ENCODE data around the gene PHLDA2. TPM values are rescaled to one million over a fixed set of nuclear protein-coding genes. Genes with fewer than 3 reads are reported as not detected.

The PHLDA2 gene
- total RNA-seq, 5 donors from 2014 or later (not counting 1 experiment from before 2014, with no cell fraction given), result 0.65 to 1.3 (median 0.79) TPM

GRCh38 chr11:2890466-2891294, 38.5 kb downstream of the PHLDA2 start:
- no peaks in the 10 kb centered on the region for H3K36me3 ChIP-seq (ENCODE audit: control insufficient read depth in 2 of 2, extremely low read depth in 1 of 2, insufficient read depth in 1 of 2, low read length in 1 of 2)
- H3K4me3 ChIP-seq (ENCODE audit: control insufficient read depth in 1 of 2, extremely low read depth in 1 of 2, low read length in 1 of 2), result no peak overlapping the region
- no peaks in the 10 kb centered on the region for H3K9me3 ChIP-seq
- peaks cover 28 to 45% (median 35%) of the 10 kb centered on the region in 3 donors for H3K4me1 Mint-ChIP-seq
- 92% methylated on average over 24 of the region's 28 CpGs for WGBS (ENCODE audit: insufficient coverage)
- peak overlapping the region; percentile 65 for H3K27ac ChIP-seq (ENCODE audit: low read length)
- ATAC-seq (replicated peaks in 1 of 4), result no peak
- H3K27me3 Mint-ChIP-seq, result no peaks in the 10 kb centered on the region
- H3K27ac Mint-ChIP-seq, result peak overlapping the region in 1 of 2 donors; percentile 89
- H3K4me1 ChIP-seq (ENCODE audit: control insufficient read depth in 1 of 2, extremely low read depth in 1 of 2, insufficient read depth in 2 of 2, low read length in 2 of 2), result peaks cover 13 to 59% of the 10 kb centered on the region in 2 experiments
- ChIA-PET POLR2A (no interaction called here), CTCF (interaction anchor here (1.3 to 2.9 kb wide), 3 partner anchors 12 to 358 kb away, joined by 3 to 21 read pairs (median 5); a partner anchor contains a TSS)
- H3K27me3 ChIP-seq (replicated peaks in 1 of 2; ENCODE audit: control insufficient read depth in 2 of 2, extremely low read depth in 1 of 2, insufficient read depth in 2 of 2, low read length in 1 of 2), result peaks cover 0 to 3% of the 10 kb centered on the region in 2 experiments
- no peaks in the 10 kb centered on the region for H3K36me3 Mint-ChIP-seq
- peak overlapping the region in 1 of 3 donors; percentile 81 for H3K4me3 Mint-ChIP-seq
- DNase-seq, result no peak
- H3K9me3 Mint-ChIP-seq, result no peaks in the 10 kb centered on the region

- WGBS (ENCODE audit: insufficient coverage), result 84% methylated on average over 9 of the region's 16 CpGs
- Mint-ChIP-seq H3K4me1 (peaks cover 28 to 47% (median 35%) of the 10 kb centered on the region in 3 donors), H3K36me3 (no peaks in the 10 kb centered on the region), H3K27ac (peak overlapping the region; percentile 27 to 76), H3K9me3 (no peaks in the 10 kb centered on the region), H3K27me3 (no peaks in the 10 kb centered on the region), H3K4me3 (no peak overlapping the region)
- ChIA-PET POLR2A (no interaction called here), CTCF (interaction anchor here in 1 of 2 donors (1.3 kb wide), 1 partner anchor 356 kb away, joined by 5 read pairs; no protein-coding TSS in a partner anchor)
- Histone ChIP-seq H3K27ac (ENCODE audit: low read length) (no peak overlapping the region), H3K27me3 (replicated peaks in 1 of 2; ENCODE audit: control insufficient read depth in 2 of 2, extremely low read depth in 1 of 2, insufficient read depth in 2 of 2, low read length in 1 of 2) (peaks cover 0 to 7% of the 10 kb centered on the region in 2 experiments), H3K9me3 (no peaks in the 10 kb centered on the region), H3K36me3 (ENCODE audit: control insufficient read depth in 2 of 2, extremely low read depth in 1 of 2, insufficient read depth in 1 of 2, low read length in 1 of 2) (no peaks in the 10 kb centered on the region), H3K4me3 (ENCODE audit: control insufficient read depth in 1 of 2, extremely low read depth in 1 of 2, low read length in 1 of 2) (no peak overlapping the region), H3K4me1 (ENCODE audit: control insufficient read depth in 1 of 2, extremely low read depth in 1 of 2, insufficient read depth in 2 of 2, low read length in 2 of 2) (peaks cover 13 to 64% of the 10 kb centered on the region in 2 experiments)
- ATAC-seq (replicated peaks in 1 of 4) (no peak), DNase-seq (no peak)
Observed at GRCh38 chr11:2889362-2890273, 39.6 kb downstream of the PHLDA2 start.

- peaks cover 29 to 44% (median 35%) of the 10 kb centered on the region in 3 donors for H3K4me1 Mint-ChIP-seq
- Histone ChIP-seq H3K9me3 (no peaks in the 10 kb centered on the region), H3K27me3 (replicated peaks in 1 of 2; ENCODE audit: control insufficient read depth in 2 of 2, extremely low read depth in 1 of 2, insufficient read depth in 2 of 2, low read length in 1 of 2) (peaks cover 0 to 11% of the 10 kb centered on the region in 2 experiments), H3K4me3 (ENCODE audit: control insufficient read depth in 1 of 2, extremely low read depth in 1 of 2, low read length in 1 of 2) (no peak overlapping the region), H3K36me3 (ENCODE audit: control insufficient read depth in 2 of 2, extremely low read depth in 1 of 2, insufficient read depth in 1 of 2, low read length in 1 of 2) (no peaks in the 10 kb centered on the region), H3K4me1 (ENCODE audit: control insufficient read depth in 1 of 2, extremely low read depth in 1 of 2, insufficient read depth in 2 of 2, low read length in 2 of 2) (peaks cover 13 to 73% of the 10 kb centered on the region in 2 experiments), H3K27ac (ENCODE audit: low read length) (no peak overlapping the region)
- DNase-seq (peak; percentile 42 to 91 (median 77)), ATAC-seq (replicated peaks in 1 of 4) (peak in 3 of 4 experiments; percentile 18 to 24 (median 23))
- WGBS (ENCODE audit: insufficient coverage), result 1% methylated on average over 10 of the region's 25 CpGs
- no peaks in the 10 kb centered on the region for H3K36me3 Mint-ChIP-seq
- peak overlapping the region in 1 of 3 donors; percentile 12 for H3K4me3 Mint-ChIP-seq
- H3K9me3 Mint-ChIP-seq, result no peaks in the 10 kb centered on the region
- H3K27me3 Mint-ChIP-seq, result no peaks in the 10 kb centered on the region
- ChIA-PET CTCF (interaction anchor here (0.6 to 3.0 kb wide), 9 partner anchors 13 to 357 kb away, joined by 3 to 32 read pairs (median 5); no protein-coding TSS in a partner anchor), POLR2A (no interaction called here)
- peak overlapping the region in 1 of 2 donors; percentile 71 for H3K27ac Mint-ChIP-seq
Observed at GRCh38 chr11:2888266-2888968, 40.8 kb downstream of the PHLDA2 start.

- no peak for ATAC-seq (replicated peaks in 1 of 4)
- Mint-ChIP-seq H3K36me3 (no peaks in the 10 kb centered on the region), H3K27ac (peak overlapping the region; percentile 69 to 72), H3K27me3 (peaks cover 0 to 5% of the 10 kb centered on the region in 2 donors), H3K4me3 (peak overlapping the region in 2 of 3 donors; percentile 45 to 54), H3K4me1 (peaks cover 31 to 41% (median 31%) of the 10 kb centered on the region in 3 donors), H3K9me3 (no peaks in the 10 kb centered on the region)
- no peak for DNase-seq
- Histone ChIP-seq H3K4me3 (ENCODE audit: control insufficient read depth in 1 of 2, extremely low read depth in 1 of 2, low read length in 1 of 2) (no peak overlapping the region), H3K36me3 (ENCODE audit: control insufficient read depth in 2 of 2, extremely low read depth in 1 of 2, insufficient read depth in 1 of 2, low read length in 1 of 2) (no peaks in the 10 kb centered on the region), H3K27me3 (replicated peaks in 1 of 2; ENCODE audit: control insufficient read depth in 2 of 2, extremely low read depth in 1 of 2, insufficient read depth in 2 of 2, low read length in 1 of 2) (peaks cover 0 to 19% of the 10 kb centered on the region in 2 experiments), H3K27ac (ENCODE audit: low read length) (no peak overlapping the region), H3K4me1 (ENCODE audit: control insufficient read depth in 1 of 2, extremely low read depth in 1 of 2, insufficient read depth in 2 of 2, low read length in 2 of 2) (peaks cover 13 to 66% of the 10 kb centered on the region in 2 experiments), H3K9me3 (no peaks in the 10 kb centered on the region)
- POLR2A ChIA-PET, result no interaction called here
- 62% methylated on average over 5 of the region's 11 CpGs for WGBS (ENCODE audit: insufficient coverage)
- CTCF ChIA-PET, result interaction anchor here (0.6 to 3.0 kb wide), 9 partner anchors 13 to 356 kb away, joined by 3 to 32 read pairs (median 5); no protein-coding TSS in a partner anchor
Observed at GRCh38 chr11:2887515-2888195, 41.6 kb downstream of the PHLDA2 start.

GRCh38 chr11:2886936-2887335, 42.3 kb downstream of the PHLDA2 start:
- Histone ChIP-seq H3K9me3 (no peaks in the 10 kb centered on the region), H3K4me3 (ENCODE audit: control insufficient read depth in 1 of 2, extremely low read depth in 1 of 2, low read length in 1 of 2) (no peak overlapping the region), H3K4me1 (ENCODE audit: control insufficient read depth in 1 of 2, extremely low read depth in 1 of 2, insufficient read depth in 2 of 2, low read length in 2 of 2) (peaks cover 10 to 59% of the 10 kb centered on the region in 2 experiments), H3K27me3 (replicated peaks in 1 of 2; ENCODE audit: control insufficient read depth in 2 of 2, extremely low read depth in 1 of 2, insufficient read depth in 2 of 2, low read length in 1 of 2) (peaks cover 0 to 26% of the 10 kb centered on the region in 2 experiments), H3K36me3 (ENCODE audit: control insufficient read depth in 2 of 2, extremely low read depth in 1 of 2, insufficient read depth in 1 of 2, low read length in 1 of 2) (no peaks in the 10 kb centered on the region), H3K27ac (ENCODE audit: low read length) (no peak overlapping the region)
- Mint-ChIP-seq H3K4me3 (peak overlapping the region; percentile 53 to 72 (median 54)), H3K36me3 (no peaks in the 10 kb centered on the region), H3K27me3 (peaks cover 0 to 7% of the 10 kb centered on the region in 2 donors), H3K27ac (peak overlapping the region in 1 of 2 donors; percentile 72), H3K9me3 (no peaks in the 10 kb centered on the region), H3K4me1 (peaks cover 26 to 36% (median 28%) of the 10 kb centered on the region in 3 donors)
- CTCF ChIA-PET, result interaction anchor here (1.2 to 3.0 kb wide), 3 partner anchors 14 to 356 kb away, joined by 3 to 32 read pairs (median 5); no protein-coding TSS in a partner anchor
- POLR2A ChIA-PET, result no interaction called here
- WGBS (ENCODE audit: insufficient coverage), result no CpG with 5 or more reads among the region's 5 CpGs
- DNase-seq (no peak), ATAC-seq (replicated peaks in 1 of 4) (no peak)

All from T-cell (primary cell).